Measurements from ENCODE around the gene LRRC8C. TPM values are rescaled to one million over a fixed set of nuclear protein-coding genes. Genes with fewer than 3 reads are reported as not detected.

The LRRC8C gene
- total and polyA plus RNA-seq, 10 of the 15 experiments (the other 5 are each of a cell fraction or from before 2014, with no cell fraction given), result 2.3 to 16.3 (median 10.8) TPM

- TF ChIP-seq EZH2 (IDR thresholded peaks at IDR 0.05; ENCODE audit: borderline replicate concordance, control insufficient read depth, low read depth, low read length) (no peak), NFYB (IDR thresholded peaks at IDR 0.05; ENCODE audit: insufficient read depth, low read depth, low read length) (no peak), CHD1 (IDR thresholded peaks at IDR 0.05; ENCODE audit: low read depth, low read length) (no peak), SIN3A (IDR thresholded peaks at IDR 0.05; ENCODE audit: low read depth, low read length) (no peak), ATF2 (IDR thresholded peaks at IDR 0.05; ENCODE audit: low read length) (no peak), SKIL (IDR thresholded peaks at IDR 0.05; ENCODE audit: low read depth, poor library complexity, severe bottlenecking) (no peak), BMI1 (IDR thresholded peaks at IDR 0.05; ENCODE audit: borderline replicate concordance) (no peak), CEBPB (IDR thresholded peaks at IDR 0.05; ENCODE audit: borderline replicate concordance in 1 of 2, low read depth in 2 of 2, low read length in 2 of 2) (no peak), IRF3 (IDR thresholded peaks at IDR 0.05) (no peak), MTA3 (IDR thresholded peaks at IDR 0.05; ENCODE audit: borderline replicate concordance, low read length) (no peak), BHLHE40 (IDR thresholded peaks at IDR 0.05; ENCODE audit: borderline replicate concordance in 1 of 2, low read depth in 2 of 2, low read length in 1 of 2) (no peak), SMC3 (IDR thresholded peaks at IDR 0.05; ENCODE audit: borderline replicate concordance, low read length) (no peak), JUNB (IDR thresholded peaks at IDR 0.05) (no peak), YY1 (IDR thresholded peaks at IDR 0.05; ENCODE audit: low read depth, low read length) (no peak), TBL1XR1 (IDR thresholded peaks at IDR 0.05; ENCODE audit: low read depth, low read length) (no peak), TCF12 (IDR thresholded peaks at IDR 0.05; ENCODE audit: low read depth, low read length) (no peak), CEBPZ (IDR thresholded peaks at IDR 0.05; ENCODE audit: low read depth, low read length) (no peak), IKZF1 (conservative IDR thresholded peaks at IDR 0.05) (no peak), KDM1A (IDR thresholded peaks at IDR 0.05; ENCODE audit: borderline replicate concordance) (no peak), ZNF622 (IDR thresholded peaks at IDR 0.05) (no peak), RAD21 (IDR thresholded peaks at IDR 0.05; ENCODE audit: insufficient read depth, low read depth, low read length) (no peak), CREM (IDR thresholded peaks at IDR 0.05; ENCODE audit: low read depth) (no peak), EP300 (IDR thresholded peaks at IDR 0.05; ENCODE audit: borderline replicate concordance in 1 of 2, control insufficient read depth in 1 of 2, low read depth in 2 of 2, low read length in 2 of 2) (peak in 1 of 2 experiments; percentile 41; a peak in 1 of 4 replicates)
Observed at GRCh38 chr1:89705901-89706699, 73.2 kb downstream of the LRRC8C start (continued).
